ENCODE measurements around the gene BPIFB6.

Gene BPIFB6, protein sequence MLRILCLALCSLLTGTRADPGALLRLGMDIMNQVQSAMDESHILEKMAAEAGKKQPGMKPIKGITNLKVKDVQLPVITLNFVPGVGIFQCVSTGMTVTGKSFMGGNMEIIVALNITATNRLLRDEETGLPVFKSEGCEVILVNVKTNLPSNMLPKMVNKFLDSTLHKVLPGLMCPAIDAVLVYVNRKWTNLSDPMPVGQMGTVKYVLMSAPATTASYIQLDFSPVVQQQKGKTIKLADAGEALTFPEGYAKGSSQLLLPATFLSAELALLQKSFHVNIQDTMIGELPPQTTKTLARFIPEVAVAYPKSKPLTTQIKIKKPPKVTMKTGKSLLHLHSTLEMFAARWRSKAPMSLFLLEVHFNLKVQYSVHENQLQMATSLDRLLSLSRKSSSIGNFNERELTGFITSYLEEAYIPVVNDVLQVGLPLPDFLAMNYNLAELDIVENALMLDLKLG

DNA sequence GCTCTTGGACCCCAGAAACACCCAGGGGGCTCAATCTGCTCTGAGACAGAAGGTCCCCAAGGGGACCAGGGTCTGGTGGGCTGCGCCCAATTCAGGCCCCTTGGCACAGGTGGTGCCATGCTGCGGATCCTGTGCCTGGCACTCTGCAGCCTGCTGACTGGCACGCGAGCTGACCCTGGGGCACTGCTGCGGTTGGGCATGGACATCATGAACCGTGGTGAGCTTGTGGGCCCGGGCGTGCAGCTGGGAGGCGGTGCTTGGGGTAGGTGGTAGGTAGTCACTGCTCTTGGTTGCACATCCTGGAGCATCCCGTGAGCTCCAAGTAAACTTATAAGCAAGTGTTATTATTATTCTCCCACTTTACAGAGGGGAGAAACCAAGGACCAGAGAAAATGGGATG, at the start of gene BPIFB6:
TSS of gene BPIFB6 (plus strand) at position 118 of the 400 bp plus-strand sequence. CDS start at position 118, 0 bp downstream.
- DNase-seq = no peak

DNA sequence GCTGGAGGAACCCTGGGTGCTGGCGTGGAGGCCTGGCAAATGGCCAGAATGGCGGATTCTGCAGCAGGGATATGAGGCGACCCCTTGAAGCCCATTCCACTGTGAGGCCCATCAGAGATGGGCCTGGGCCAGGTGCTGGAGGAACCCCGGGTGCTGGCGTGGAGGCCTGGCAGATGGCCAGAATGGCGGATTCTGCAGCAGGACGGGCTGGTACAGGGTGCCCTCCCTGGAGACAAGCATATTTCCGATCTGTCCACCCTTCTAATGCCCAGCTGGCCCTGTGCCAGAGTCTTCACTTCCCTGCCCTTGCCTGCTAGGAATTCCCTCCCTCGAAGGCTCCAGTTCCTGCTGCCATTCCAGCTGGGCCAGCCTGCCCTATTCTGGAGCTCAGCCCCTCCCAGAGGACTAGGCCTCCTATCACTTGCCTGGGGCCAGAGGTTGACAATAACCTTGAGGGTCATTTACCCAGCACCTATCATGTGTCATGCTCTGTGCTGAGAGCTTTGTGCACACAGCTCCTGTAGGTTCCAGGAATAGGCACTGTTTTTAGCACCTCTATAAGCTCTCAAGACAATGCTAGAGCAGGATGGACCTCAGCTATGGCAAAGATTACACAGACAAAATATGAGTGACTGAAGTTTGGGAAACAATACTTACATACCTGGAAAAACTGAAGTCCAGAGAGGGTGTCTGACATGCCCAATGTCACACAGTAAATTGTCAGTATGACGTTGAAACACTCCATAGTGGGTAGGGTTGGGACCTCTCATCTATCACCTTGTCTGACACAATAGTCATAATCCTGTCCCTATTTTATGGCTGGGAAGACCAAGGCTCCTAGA, 48.6 kb upstream of the BPIFB6 start:
- DNase-seq = no peak

DNA sequence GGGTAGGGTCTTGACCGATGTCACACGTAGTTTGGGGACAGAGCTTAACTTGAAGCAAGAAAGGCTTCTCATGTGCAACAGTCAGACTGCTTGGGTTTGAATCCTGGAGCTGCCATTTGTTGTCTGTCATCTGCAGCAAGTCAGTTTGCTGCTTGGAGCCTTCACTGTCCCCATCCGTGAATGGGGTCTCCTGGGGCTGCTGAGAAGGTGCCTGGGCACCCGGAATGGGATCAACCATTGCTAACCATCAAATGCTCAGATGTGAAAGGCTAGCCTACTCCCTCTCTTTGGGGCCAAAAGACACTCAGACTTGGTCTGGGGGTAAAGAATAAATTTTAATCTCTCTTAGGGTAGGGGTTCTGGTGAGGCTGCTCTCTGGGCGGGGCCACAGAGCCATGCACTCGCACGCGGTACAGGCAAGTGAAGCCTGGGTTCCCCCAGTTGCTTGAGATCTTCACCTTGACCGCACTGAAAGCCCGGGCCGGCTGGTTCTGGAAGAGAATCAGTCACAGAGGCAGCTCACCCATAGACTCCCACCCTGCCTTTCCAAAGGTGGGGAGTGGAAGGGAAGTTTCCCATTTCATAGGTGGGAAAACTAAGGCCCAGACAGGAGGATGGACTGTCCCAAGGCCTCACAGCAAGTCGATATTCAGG, 47.9 kb upstream of the BPIFB6 start:
- DNase-seq = no peak

DNA sequence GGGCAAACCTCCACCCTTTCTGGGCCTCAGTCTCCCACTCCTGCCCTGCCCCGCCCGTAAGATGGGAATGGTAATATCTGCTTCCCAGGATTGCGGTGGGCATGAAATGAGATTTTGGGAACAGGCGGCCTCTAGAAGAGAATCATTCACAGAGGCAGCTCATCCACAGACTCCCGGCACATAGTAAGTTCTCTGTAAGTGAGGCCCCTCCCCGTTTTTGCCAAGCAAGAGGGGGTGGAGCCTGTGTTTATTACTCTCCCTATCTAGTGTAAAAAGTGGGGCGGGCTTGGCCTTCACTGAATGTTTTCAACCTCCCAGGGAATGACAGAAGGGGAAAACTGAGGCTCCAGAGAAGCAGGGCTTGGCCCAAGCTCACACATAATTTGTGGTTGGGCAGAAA, 47.3 kb upstream of the BPIFB6 start:
- DNase-seq = no peak

DNA sequence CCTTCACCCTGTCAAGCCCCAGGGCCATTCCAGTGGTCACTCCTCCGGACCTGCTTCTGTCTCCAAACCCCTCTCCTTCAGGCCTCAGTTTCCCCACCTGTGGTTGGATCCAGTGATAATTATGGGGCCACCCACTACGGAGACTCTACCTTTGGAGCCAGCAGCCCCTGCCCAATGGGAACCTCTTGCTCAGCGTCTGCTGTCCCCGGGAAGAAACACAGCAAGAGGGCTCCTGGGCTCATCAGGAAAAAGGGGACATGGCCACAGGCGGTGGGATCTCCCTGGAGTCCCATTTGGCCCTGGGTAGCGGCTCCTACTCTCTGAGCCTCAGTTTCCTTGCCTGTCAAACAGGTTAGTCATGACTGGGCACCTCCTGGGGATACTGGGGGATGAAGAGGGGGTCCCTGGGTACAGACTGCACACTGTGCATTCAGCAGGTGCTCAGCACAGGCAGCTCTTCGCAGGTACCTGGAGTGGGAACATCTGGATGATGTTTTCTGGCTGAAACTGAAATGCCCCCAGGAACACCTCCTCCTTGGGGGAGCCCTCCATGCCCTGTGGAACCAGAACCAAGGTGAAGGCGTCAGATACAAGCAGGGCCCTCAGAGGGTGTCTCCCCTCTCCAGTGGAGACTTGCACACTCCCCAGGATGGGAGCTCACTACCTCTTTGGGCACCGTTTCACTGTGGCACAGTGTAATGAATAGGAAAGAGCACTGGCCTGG, 46.7 kb upstream of the BPIFB6 start:
- DNase-seq = no peak

DNA sequence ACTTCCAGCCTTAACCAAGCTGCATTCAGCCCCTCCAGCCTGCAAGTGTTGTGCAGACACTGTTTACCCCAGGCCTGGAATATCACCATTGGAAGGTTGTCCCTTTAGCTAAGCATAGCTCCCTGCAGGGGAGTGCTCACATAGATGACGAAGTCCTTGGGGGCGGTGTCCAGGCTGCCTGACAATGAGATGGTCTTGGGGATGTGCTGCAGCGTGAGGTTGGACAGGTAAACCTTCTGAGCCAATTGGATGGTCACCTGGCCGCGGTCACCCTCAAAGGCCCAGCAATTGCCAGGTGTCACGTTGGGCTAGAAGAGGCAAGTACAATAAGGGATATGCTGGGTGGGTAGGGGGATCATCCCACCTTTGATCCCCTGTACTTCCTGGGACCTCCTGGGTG, 45.9 kb upstream of the BPIFB6 start:
- no peak for DNase-seq

DNA sequence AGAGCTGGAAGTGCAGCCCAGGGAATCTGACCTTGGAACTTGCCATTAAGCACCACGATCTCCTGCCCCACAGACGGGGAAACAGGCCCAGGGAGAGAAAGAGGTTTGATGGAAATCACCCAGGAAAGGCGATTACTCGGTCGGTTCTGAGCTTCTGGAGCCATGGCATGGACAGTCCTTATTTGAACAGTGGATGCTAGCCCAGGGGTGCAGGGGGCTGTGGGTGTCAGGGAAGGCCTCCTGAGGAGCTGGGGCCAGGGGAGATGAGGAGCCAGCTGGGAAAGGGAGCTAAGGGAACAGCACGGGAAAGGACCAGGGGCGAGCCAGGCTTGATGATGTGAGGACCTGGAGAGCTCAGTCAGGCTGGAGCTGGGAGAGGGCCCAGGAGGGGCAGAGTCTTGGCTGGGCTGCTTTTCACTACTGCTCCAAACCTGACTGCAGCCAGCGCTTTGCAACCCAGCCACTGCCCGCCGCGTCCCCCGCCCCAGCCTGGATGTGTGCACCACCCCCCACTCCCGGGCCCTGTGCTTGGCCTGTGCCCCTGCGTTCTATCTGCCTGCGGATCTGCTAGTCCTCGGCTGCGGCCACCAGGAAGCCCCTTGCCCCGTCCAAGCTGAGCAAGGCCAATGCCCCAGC, 45.0 kb upstream of the BPIFB6 start:
- no peak for DNase-seq

DNA sequence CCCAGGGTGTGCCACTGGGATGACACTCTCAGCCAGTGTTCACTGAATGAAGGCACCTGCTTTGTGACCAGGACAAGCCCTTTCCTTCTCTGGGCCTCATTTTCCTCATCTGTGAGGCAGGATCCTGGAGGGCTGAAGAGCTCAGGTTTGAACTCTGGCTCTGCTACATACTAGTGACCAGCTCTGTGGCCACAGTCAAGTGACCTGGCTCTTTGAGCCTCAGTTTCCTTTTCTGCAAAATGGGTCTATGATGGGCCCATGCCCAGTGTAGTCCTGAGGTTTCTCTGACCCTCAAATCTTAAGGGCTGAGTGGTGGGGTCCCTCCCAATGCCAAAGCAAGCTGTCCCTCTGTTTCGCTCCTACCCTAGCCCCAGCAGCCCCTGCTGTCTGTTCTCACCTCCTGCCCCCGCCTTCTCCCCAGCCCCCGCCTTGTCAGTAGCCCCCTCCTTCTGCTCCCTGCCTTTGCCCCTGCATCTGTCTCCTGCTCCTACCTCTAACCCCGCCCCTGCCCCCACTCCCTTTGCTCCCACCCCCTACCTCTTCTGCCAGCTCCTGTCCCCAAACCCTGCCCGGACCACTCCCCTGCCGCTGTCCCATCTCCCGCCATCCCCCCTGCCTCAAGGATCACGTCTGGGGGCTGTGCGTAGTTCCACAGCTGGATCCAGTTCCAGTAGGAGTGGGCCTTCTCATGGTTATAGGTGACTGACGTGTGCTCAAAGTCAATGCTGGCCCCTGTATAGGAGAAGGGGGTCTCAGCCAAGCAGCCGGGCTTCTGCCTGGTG, 44.2 kb upstream of the BPIFB6 start:
- no peak for DNase-seq

DNA sequence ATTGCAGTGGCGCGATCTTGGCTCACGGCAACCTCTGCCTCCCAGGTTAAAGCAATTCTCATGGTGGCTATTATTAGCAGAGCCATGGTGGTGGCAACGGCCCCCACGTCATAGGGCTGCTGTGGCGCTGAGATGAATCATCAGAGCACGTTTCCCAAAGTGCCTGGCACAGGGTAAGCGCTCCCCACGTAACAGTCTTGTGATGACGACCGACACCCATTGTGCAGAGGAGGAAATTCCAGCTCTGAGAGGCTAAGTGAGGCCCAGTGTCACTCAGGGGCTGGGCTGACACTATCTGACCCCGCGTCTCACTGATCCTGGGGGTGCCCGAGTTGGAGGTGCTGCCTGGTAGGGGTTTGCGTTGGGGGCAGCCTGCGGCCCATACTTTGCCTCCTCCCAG, 43.4 kb upstream of the BPIFB6 start:
- DNase-seq = no peak

DNA sequence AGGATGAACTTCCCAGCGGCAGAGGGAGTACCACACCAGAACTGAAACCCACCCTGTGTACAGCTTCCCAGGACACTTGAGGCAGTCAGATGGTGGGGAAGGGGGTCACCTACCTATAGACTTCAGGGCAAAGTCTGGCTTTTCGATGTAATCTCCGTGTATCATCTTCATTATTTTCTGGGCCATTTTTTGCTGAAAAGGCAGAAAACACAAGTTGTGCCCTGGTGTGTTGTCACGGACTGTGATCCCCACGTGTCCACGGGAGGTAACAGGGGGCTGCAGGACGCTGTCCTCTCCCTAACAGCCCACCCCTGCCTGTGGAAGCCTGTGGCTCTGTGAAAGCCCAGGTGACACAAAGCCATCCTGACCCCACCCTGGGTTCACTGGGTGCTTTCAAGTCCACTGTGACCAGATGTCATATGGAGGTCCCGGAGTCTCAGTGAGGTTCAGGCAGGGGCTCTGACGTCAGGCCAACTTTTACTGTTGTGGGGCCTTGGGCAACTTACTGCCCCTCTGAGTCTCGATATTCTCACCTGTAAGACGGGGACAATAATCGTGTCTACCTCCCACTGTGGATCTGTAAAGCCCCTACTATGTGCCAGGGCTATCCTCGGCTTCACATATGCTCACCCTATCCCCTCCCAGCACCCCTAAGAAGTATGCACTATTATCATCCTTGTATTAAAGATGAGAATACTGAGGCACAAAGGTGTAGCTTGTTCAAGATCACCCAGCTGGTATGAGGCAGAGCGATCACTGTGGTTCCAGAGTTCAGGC, 41.8 kb upstream of the BPIFB6 start:
- no peak for DNase-seq

DNA sequence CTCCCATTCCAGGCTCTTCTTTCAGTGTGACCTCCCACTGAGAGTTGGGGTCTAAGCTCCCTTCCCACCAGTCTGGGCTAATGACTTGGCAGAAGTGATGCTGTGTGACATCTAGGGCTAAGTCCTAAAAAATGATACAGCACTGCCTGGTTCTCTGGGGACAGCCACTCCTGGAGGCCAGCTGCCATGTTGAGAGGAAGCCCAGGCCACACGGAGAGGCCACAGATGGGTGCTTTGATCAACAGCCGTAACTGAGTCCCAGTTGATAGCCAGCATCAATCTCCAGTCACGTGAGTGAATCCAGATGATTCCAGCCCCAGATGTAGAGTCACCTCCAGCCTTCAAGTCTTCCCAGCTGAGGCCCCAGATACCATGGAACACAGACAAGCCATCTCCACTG, 41.0 kb upstream of the BPIFB6 start:
- no peak for DNase-seq

DNA sequence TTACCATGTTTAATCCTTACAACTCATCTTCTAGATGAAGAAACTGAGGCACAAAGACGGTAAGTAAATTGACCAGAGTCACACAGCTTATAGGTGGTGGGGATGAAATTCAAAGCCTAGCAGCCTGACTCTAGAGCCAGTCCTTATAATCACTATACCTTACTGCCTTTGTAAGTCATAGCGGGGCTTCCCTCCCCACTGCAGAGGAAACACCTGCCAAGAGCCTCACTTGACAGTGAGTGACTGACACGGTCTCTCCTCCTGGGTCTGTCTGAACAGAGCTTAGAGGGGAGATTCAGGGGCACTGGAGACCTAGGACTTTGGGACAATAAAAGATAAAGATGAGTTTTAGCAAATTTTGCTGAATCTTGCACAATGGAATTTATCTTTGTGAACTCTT, 40.1 kb upstream of the BPIFB6 start:
- DNase-seq = no peak

DNA sequence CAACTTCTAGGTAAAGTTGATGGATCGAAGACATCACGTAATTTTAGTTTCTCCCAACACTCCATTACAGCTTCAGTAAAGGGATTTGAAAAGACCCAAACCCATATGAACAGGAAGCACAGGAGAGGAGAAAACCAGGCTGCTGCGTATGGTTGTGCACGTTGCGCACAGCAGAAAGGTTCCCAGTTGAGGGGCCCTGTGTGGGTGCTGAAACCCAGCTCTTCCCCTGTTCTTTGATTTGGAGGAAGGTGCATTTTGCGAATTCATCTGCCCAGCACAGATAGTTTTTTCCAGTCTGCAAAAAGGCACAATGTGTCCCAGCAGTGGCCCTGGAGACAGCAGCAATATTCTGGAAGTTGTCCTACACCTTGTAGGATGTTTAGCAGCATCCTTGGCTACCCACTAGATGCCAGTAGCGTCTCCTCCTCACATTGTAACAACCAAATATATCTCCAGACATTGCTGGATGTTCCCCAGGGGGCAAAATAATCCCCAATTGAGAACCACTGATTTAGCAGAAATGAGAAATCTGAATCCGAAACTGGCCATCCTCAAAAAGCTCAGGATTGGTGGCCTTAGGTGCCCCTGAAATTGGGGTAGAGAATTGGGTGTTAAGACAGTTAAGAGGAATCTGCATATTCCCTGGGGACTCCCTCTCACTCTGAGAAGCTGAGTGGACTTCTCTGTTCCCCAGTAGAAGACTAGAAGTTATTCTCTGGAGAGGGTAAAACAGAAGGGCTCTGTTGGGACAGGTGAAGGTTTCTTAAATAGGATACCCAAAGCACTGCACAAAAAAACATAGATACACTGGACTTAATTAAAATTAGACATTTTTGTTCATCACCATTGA, 39.4 kb upstream of the BPIFB6 start:
- no peak for DNase-seq

DNA sequence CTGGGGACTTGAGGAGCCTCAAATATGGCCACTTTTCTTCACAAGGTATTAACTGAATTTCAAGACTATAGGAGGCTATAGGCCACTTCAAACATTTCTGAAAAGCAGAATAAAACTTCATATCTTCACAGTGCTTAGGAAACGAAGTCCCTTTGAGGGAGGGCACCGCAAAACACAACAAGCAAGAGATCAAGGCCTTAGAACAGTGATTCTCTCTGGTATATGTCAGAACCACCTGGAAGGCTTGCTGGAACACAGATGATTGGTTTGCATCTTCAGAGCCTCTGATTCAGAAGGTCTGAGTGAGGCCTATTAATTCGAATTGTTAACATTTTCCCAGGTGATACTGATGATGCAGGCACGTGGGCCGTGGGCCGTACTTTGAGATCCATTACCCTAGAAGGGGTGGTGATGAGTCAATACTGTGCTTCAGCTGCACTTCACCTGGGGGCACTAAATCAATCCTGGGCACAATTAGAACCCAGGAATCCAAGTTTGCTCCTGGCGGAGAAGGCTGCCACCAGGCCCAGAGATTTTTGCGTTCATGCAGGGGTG, 37.9 kb upstream of the BPIFB6 start:
- no peak for DNase-seq

DNA sequence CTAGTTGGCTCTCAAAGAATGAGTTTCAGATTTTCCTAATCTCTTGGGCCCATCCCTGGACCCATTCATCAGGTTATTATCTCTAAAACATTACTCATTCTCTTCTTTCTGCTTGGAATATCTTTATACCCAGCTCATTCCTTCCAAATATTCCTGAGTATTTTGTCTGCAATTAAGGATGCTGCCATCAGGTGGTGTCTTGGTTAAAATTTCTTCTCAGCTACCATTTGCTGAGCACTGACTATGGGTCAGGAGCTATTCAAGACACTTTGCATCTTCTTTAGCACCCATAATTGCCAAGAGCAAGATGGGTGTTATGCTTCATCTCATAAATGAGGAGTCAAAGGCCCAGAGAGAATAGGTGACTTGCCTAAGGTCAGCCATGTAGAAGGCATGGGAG, 35.6 kb upstream of the BPIFB6 start:
- no peak for DNase-seq

DNA sequence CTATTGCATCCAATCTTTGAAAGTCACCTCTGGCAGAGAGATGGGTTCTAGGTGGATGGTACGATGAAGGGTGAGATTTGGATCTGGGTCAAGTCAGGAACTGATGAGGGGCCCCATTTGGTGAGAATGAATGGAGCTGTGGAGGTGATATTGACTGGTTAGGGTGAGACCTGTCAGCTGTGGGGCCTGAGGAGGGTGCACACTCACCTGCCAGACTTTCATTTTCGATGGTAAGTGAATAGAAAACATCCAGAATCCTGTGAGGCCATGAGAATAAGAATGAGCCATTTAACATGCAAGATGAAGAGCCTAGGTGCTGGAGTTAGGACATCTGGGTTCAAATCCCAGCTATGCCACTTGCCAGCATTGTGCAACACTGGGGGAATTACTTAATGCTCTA, 34.0 kb upstream of the BPIFB6 start:
- DNase-seq = no peak

DNA sequence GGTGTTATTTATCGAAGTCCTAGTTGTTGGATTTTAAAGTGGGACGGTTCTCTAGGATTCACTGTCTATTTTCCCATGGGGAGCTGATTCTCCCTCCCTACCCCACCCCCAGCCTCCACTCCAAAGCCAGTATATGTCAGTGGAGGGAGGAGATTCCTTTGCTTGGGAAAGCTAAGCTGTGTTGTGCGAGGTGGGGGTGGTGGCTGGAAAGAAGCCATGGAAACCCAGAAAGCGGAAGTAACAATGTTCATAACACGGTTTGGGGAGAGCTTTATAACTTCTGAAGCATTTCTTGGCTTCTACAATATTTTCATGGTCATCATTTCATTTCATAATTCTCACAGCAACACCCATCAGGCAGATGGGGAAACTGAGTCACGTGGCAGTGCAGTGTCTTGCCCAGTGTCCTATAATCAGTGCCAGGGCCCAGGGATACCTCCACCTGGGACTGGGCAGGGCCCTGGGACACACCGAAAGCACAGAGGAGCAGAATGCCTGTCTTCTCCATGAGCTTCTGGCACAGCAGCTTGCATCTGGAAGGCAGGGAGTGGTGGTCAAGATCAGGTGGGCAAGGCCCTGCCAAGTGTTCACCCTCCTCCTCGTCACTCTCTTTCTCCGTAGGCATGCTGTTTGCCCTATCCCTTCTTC, 31.7 kb upstream of the BPIFB6 start:
- no peak for DNase-seq

DNA sequence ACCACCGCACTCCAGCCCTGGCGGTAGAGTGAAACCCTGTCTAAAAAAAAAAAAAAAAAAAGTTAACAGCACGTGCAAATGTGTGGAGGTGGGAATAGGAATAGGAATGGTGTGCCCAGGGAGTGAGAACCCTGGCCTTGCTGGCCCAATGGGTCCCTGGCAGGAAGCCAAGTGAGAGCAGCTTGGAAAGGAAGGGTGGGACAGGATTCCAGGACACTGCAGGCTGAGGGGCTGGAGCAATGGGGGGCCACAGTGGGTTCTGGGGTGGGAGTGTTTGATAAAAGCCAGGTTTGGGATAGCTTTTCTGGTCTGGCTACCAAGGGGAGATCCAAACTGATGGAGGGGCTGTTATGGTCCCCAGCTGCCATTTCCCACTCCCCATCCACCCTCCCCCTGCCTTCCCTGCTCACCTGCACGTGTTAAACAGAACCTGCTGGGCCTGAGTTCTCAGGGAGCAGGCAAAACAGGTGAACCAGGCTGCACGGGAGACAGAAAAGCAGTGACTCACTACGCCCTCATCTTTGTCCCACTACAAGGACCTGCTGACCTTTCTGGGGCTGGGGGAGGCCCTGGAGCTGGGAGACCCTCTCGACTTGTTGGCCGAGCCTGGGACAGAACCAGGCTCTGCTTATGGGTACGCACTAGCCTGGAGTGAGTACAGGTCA, 30.5 kb upstream of the BPIFB6 start:
- DNase-seq = no peak

Measured in CD4-positive, alpha-beta T cell treated with Interleukin-12 subunit alpha and Interleukin-12 subunit beta, for 1 hour (primary cell).